Measurements from ENCODE around the gene SMYD3. TPM values are rescaled to one million over a fixed set of nuclear protein-coding genes. Genes with fewer than 3 reads are reported as not detected.

The SMYD3 gene
- total and polyA plus RNA-seq, 10 of the 15 experiments (the other 5 are each of a cell fraction or from before 2014, with no cell fraction given), result 18.3 to 54.0 (median 24.8) TPM

GRCh38 chr1:245915406-245915805, 591.7 kb downstream of the SMYD3 start:
- Histone ChIP-seq H3K4me2 (ENCODE audit: control insufficient read depth, insufficient read depth) (no peak overlapping the region), H3K36me3 (ENCODE audit: control insufficient read depth in 2 of 2, insufficient read depth in 2 of 2, low read length in 1 of 2) (no peaks in the 10 kb centered on the region), H3K27me3 (replicated peaks in 1 of 2; ENCODE audit: control insufficient read depth in 2 of 2, insufficient read depth in 2 of 2, low read length in 1 of 2) (no peaks in the 10 kb centered on the region), H3K79me2 (ENCODE audit: control insufficient read depth, insufficient read depth, low read length) (no peaks in the 10 kb centered on the region), H3K27ac (ENCODE audit: control insufficient read depth, insufficient read depth) (no peak overlapping the region), H2AFZ (ENCODE audit: control insufficient read depth, low read depth, low read length) (no peak overlapping the region), H3K4me1 (ENCODE audit: control insufficient read depth, insufficient read depth, low read length) (no peaks in the 10 kb centered on the region), H4K20me1 (ENCODE audit: control insufficient read depth, insufficient read depth) (no peaks in the 10 kb centered on the region), H3K4me3 (no peak overlapping the region), H3K9me3 (replicated peaks; ENCODE audit: control insufficient read depth, insufficient read depth, low read length) (no peaks in the 10 kb centered on the region; the same call in 2 of the 3 replicates), H3K9ac (ENCODE audit: control insufficient read depth, insufficient read depth, low read length) (no peak overlapping the region)
- intact Hi-C loops (cut with micrococcal nuclease; ENCODE audit: unreplicated experiment) (no loop called here), in situ Hi-C loops (cut with MboI) (no loop called here)
- DNase-seq (ENCODE audit: low read depth, low spot score) (no peak), FAIRE-seq (no peak), ATAC-seq (no peak)
- WGBS (ENCODE audit: insufficient coverage, insufficient replicate concordance, low lambda C conversion rate, missing lambda C conversion rate), result 95% methylated on average over 5 of the region's 5 CpGs
- ChIA-PET CTCF (no interaction called here), POLR2A (no interaction called here), SMC1A (ENCODE audit: uncharacterized antibody, unreplicated experiment) (no interaction called here), RAD21 (ENCODE audit: unreplicated experiment) (no interaction called here)
- no TSS peak for BruUV-seq (replicated peaks)
- TF ChIP-seq ZSCAN29 (IDR thresholded peaks at IDR 0.05) (no peak), ZBED1 (IDR thresholded peaks at IDR 0.05; ENCODE audit: borderline replicate concordance) (no peak), IKZF2 (IDR thresholded peaks at IDR 0.05) (no peak), DPF2 (IDR thresholded peaks at IDR 0.05) (no peak)

GRCh38 chr1:245908543-245908942, 598.5 kb downstream of the SMYD3 start:
- H3K9me3 ChIP-seq (replicated peaks; ENCODE audit: control insufficient read depth, insufficient read depth, low read length), result no peaks in the 10 kb centered on the region; the same call in 2 of the 3 replicates
- BruUV-seq (replicated peaks), result no TSS peak
- no peak overlapping the region for H2AFZ ChIP-seq (ENCODE audit: control insufficient read depth, low read depth, low read length)
- SMC1A ChIA-PET (ENCODE audit: uncharacterized antibody, unreplicated experiment), result no interaction called here
- H3K9ac ChIP-seq (ENCODE audit: control insufficient read depth, insufficient read depth, low read length), result no peak overlapping the region
- in situ Hi-C loops (cut with MboI) (no loop called here), intact Hi-C loops (cut with micrococcal nuclease; ENCODE audit: unreplicated experiment) (no loop called here)
- CTCF ChIA-PET, result no interaction called here
- H3K4me2 ChIP-seq (ENCODE audit: control insufficient read depth, insufficient read depth), result no peak overlapping the region
- H3K27ac ChIP-seq (ENCODE audit: control insufficient read depth, insufficient read depth), result no peak overlapping the region
- TF ChIP-seq TCF12 (IDR thresholded peaks at IDR 0.05; ENCODE audit: low read depth, low read length) (no peak), ZBTB40 (IDR thresholded peaks at IDR 0.05; ENCODE audit: borderline replicate concordance) (peak; percentile 64)
- POLR2A ChIA-PET, result no interaction called here
- H3K4me3 ChIP-seq, result no peak overlapping the region
- no peaks in the 10 kb centered on the region for H3K79me2 ChIP-seq (ENCODE audit: control insufficient read depth, insufficient read depth, low read length)
- no peak for ATAC-seq
- RAD21 ChIA-PET (ENCODE audit: unreplicated experiment), result no interaction called here
- H3K27me3 ChIP-seq (replicated peaks in 1 of 2; ENCODE audit: control insufficient read depth in 2 of 2, insufficient read depth in 2 of 2, low read length in 1 of 2), result no peaks in the 10 kb centered on the region
- no peaks in the 10 kb centered on the region for H3K4me1 ChIP-seq (ENCODE audit: control insufficient read depth, insufficient read depth, low read length)
- no peak for FAIRE-seq
- no peaks in the 10 kb centered on the region for H3K36me3 ChIP-seq (ENCODE audit: control insufficient read depth in 2 of 2, insufficient read depth in 2 of 2, low read length in 1 of 2)
- no peak for DNase-seq (ENCODE audit: low read depth, low spot score)
- no peaks in the 10 kb centered on the region for H4K20me1 ChIP-seq (ENCODE audit: control insufficient read depth, insufficient read depth)
